HL-60 (cell line): Measurements from ENCODE around the gene SPCS2.

Experiments
- CTCF ChIP-seq: IDR thresholded peaks from one replicate; pipeline ENCODE4 v1.5.1; 2011; ENCODE audit warnings: low read length, control low read depth, inconsistent platforms; ENCODE audit not compliant: insufficient read depth
- POLR2AphosphoS5 ChIP-seq: IDR thresholded peaks from 2 replicates; pipeline ENCODE4 v1.6.1; 2012; ENCODE audit warnings: low read depth

GRCh38 chr11:75000975-75001354 lies 51.9 kb downstream of the SPCS2 start:
- TF ChIP-seq CTCF (no peak), POLR2AphosphoS5 (no peak)
